Fibroblast of villous mesenchyme (primary cell): ENCODE results near the gene CDC25B. TPM values are rescaled to one million over a fixed set of nuclear protein-coding genes. Genes with fewer than 3 reads are reported as not detected.

ENCODE experiments used
- DNase-seq: peaks from one replicate; pipeline ENCODE4 v3.0.0-alpha.2; 2010; ENCODE audit warnings: low read depth
- H3K4me3 ChIP-seq: 2 replicates; pipeline ENCODE4 v1.5.1; 2011; ENCODE audit warnings: low read depth, mild to moderate bottlenecking, low read length
- total RNA-seq: library from RNA; depleted of rRNA; stranded (reverse); fragments of >200 nt; gene quantifications from 2 replicates; pipeline ENCODE4 v1.2.3, GENCODE V29; 2012
- TF ChIP-seq, protein P1 (sequence below): IDR thresholded peaks from 2 replicates; pipeline ENCODE4 v1.5.1; 2012; ENCODE audit warnings: low read depth, mild to moderate bottlenecking, low read length; ENCODE audit not compliant: insufficient read depth

Gene CDC25B
- total RNA-seq, 1 donor: 46.2 TPM

DNA sequence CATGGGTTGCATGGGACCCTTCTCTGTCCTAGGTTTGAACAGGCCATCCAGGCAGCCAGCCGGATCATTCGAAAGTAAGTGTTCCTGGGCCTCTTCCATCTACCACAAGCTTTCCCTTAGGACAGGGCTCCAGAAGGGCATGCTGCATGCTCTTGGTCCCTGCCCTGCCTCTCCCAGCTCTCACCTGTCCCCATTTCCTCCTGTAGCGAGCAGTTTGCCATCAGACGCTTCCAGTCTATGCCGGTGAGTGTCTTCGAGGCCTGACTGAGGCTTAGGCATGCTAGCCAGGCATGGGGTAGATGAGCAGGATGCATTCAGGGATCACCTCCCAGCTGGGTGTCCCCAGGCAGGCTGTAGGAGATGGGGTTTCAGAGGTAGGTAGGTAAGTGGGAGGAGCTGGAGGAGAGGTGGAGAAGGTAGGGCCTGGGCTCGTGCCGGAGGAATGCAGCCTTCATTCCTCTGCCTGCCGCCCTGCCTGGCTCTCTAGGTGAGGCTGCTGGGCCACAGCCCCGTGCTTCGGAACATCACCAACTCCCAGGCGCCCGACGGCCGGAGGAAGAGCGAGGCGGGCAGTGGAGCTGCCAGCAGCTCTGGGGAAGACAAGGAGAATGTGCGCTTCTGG is 4.3 kb downstream of the CDC25B start:
- no peak overlapping the region for H3K4me3 ChIP-seq
- no peak for DNase-seq
- TF ChIP-seq, protein P1, sequence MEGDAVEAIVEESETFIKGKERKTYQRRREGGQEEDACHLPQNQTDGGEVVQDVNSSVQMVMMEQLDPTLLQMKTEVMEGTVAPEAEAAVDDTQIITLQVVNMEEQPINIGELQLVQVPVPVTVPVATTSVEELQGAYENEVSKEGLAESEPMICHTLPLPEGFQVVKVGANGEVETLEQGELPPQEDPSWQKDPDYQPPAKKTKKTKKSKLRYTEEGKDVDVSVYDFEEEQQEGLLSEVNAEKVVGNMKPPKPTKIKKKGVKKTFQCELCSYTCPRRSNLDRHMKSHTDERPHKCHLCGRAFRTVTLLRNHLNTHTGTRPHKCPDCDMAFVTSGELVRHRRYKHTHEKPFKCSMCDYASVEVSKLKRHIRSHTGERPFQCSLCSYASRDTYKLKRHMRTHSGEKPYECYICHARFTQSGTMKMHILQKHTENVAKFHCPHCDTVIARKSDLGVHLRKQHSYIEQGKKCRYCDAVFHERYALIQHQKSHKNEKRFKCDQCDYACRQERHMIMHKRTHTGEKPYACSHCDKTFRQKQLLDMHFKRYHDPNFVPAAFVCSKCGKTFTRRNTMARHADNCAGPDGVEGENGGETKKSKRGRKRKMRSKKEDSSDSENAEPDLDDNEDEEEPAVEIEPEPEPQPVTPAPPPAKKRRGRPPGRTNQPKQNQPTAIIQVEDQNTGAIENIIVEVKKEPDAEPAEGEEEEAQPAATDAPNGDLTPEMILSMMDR: no peak

- TF ChIP-seq, protein P1: no peak
- no peak for DNase-seq
- no peak overlapping the region for H3K4me3 ChIP-seq
These were observed 4.8 kb downstream of the CDC25B start for GRCh38 chr20:3800878-3801260.

GRCh38 chr20:3801299-3801698 is 5.2 kb downstream of the CDC25B start:
- no peak overlapping the region for H3K4me3 ChIP-seq
- no peak for DNase-seq
- TF ChIP-seq, protein P1: no peak

- no peak overlapping the region for H3K4me3 ChIP-seq
- DNase-seq: no peak
- TF ChIP-seq, protein P1: no peak
These were observed 5.7 kb downstream of the CDC25B start for GRCh38 chr20:3801846-3802245.

- H3K4me3 ChIP-seq: no peak overlapping the region
- DNase-seq: no peak
- TF ChIP-seq, protein P1: no peak
These were observed 6.6 kb downstream of the CDC25B start for GRCh38 chr20:3802524-3803239.

DNA sequence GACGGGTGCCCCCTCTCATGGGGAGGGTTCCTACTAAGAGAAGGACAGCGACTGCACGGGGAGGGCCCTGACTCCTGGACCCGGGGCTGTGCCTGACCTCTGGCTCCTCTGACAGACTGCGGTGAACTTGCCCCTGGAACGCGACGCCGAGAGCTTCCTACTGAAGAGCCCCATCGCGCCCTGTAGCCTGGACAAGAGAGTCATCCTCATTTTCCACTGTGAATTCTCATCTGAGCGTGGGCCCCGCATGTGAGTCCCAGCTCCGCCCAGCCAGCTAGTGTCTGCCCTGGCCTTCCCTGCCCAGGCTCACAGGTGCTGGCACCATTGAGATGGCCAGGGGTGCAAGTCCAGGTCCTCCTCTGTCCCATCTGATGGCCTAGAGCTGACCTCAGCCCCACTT is 7.2 kb downstream of the CDC25B start:
- TF ChIP-seq, protein P1: no peak
- H3K4me3 ChIP-seq: no peak overlapping the region
- DNase-seq: no peak
